GM12875 (cell line): ENCODE results near the gene NMNAT3.

Experiments
- H3K4me3 ChIP-seq: one replicate; pipeline ENCODE4 v1.5.1; 2011; ENCODE audit warnings: low read depth, low read length, control low read depth
- TF ChIP-seq, protein P1 (sequence below): IDR thresholded peaks from 2 replicates; pipeline ENCODE4 v1.5.1; 2011; ENCODE audit warnings: low read depth, mild to moderate bottlenecking, control low read depth, inconsistent platforms, low read length, moderate library complexity, borderline replicate concordance; ENCODE audit not compliant: insufficient read depth

NMNAT3 gene

DNA sequence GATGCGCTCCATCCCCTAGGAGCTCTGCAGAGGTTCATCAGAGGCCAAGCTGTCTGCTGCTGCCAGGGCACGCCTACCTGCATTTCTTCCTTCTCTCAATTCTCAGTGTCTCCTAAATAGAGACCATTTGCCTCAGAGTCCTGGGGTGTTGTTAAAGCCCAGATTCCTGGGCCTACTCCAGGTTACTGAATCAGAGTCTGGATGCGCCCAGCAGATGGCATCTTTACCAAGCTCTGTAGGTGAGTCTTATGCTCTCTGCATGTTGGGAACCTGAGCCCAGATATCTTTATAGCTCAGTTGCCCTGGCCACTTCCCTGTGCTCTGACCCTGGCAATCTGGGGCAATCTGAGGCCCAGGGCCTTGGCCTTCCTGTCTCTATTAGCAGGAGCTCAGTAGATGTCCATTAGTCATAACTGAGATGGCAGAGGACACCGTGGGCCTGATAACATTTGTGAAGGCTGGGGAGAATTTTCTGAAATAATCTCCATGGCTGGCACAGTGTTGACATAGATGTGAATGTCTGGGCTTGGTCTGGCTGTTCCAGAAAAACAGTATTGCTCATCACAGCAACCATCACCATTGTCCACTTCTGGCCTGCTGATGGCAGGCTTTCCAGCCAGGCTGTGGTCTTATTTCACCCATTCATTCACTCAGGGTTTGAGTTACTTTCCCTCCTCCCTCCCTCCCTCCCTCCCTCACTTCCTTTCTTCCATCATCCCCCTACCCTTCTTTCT, 125.0 kb downstream of the NMNAT3 start:
- H3K4me3 ChIP-seq = no peak overlapping the region
- TF ChIP-seq, protein P1, sequence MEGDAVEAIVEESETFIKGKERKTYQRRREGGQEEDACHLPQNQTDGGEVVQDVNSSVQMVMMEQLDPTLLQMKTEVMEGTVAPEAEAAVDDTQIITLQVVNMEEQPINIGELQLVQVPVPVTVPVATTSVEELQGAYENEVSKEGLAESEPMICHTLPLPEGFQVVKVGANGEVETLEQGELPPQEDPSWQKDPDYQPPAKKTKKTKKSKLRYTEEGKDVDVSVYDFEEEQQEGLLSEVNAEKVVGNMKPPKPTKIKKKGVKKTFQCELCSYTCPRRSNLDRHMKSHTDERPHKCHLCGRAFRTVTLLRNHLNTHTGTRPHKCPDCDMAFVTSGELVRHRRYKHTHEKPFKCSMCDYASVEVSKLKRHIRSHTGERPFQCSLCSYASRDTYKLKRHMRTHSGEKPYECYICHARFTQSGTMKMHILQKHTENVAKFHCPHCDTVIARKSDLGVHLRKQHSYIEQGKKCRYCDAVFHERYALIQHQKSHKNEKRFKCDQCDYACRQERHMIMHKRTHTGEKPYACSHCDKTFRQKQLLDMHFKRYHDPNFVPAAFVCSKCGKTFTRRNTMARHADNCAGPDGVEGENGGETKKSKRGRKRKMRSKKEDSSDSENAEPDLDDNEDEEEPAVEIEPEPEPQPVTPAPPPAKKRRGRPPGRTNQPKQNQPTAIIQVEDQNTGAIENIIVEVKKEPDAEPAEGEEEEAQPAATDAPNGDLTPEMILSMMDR = no peak

DNA sequence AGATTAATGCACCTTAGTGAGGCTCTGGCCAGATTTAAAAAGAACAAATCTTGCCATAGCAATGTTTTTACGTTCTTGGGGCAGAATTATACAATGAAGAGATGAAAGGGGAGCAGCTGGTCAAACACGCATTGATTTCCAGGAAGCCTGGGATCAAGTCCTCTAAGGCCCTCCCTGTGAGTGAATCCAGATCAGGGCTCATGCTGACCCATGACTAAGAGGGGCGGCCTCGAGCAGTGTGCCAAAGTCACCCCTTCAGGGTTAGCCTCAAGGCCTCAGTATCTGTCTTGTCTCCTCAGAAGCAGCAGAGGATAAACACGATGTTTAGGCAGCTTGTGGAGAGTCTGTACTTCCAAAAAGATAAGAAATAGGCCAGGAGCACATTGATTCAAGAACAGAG, 129.0 kb downstream of the NMNAT3 start:
- no peak overlapping the region for H3K4me3 ChIP-seq
- TF ChIP-seq, protein P1 = no peak

DNA sequence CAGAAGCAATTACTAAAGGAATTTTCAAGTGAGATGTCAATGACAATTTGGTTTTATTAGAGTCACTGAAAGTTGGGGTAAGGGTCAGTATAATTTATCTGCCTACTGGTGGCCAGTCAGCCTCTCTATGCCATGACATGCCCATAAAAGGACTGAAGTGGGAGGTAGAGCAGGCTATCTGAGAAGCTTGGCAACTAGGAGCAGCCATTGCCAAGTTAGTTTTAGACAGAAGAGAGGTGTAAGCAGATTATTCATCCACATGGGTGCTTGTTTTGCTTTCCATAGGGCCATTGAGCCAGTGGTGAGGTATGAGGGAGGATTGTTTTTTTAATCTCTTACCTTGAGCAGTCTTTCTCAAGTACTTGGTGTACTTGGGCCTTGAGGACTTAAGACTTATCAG, 130.1 kb downstream of the NMNAT3 start:
- no peak overlapping the region for H3K4me3 ChIP-seq
- TF ChIP-seq, protein P1 = no peak

DNA sequence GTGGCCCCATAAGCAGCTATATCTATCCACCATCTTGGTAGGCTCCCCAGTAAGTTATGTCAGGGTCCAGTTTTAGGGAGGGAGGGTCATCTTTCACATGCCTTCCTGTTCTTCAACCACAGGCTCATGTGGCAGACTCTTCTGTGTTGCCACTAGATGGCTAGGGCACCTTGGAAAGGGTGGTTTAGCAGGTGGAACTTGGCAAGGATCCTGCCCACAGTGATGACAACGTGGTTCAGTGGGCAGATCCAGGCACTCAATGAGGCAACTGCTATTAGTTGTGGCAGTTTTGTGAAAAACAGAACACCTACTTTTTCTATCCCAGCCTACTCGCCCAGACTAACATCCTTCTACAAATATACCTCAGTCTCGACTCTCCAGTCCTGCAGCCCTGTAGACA, 131.0 kb downstream of the NMNAT3 start:
- TF ChIP-seq, protein P1 = no peak
- no peak overlapping the region for H3K4me3 ChIP-seq

DNA sequence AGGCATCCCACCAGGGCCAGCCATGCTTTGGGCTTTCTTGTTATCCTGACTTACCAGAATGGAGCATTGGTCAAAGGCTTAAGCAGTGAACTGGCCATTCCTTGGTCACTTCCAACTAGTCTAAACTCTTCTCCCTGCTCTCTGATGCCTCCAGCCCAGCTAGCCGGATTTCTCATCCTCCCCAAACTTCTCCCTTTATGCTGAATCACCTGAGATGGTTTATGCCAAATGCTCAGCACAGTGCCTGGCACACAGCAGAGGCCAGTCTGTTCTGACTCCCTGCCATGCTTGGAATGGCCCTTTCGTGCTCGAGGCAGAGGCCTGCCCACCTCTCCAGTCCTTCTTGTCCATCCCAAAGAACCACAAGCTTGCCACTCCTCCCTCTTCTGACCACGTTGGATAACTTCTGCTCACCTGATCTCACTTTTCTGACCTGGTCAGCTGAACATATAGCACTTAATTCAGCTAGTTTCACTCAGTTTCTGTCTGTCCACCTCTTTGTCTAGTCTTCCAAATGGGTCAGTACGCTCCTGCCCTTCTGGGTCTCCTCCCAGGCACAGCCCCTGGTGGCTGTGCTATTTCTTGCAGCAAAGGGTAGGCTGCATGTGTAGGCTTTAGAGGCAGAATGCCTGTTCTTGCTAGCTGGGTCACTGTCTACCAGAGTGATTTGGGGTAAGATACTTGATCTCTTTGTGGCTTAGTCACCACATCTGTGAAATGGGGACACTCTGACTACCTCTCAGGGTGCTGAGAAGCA, 136.1 kb downstream of the NMNAT3 start:
- no peak overlapping the region for H3K4me3 ChIP-seq

DNA sequence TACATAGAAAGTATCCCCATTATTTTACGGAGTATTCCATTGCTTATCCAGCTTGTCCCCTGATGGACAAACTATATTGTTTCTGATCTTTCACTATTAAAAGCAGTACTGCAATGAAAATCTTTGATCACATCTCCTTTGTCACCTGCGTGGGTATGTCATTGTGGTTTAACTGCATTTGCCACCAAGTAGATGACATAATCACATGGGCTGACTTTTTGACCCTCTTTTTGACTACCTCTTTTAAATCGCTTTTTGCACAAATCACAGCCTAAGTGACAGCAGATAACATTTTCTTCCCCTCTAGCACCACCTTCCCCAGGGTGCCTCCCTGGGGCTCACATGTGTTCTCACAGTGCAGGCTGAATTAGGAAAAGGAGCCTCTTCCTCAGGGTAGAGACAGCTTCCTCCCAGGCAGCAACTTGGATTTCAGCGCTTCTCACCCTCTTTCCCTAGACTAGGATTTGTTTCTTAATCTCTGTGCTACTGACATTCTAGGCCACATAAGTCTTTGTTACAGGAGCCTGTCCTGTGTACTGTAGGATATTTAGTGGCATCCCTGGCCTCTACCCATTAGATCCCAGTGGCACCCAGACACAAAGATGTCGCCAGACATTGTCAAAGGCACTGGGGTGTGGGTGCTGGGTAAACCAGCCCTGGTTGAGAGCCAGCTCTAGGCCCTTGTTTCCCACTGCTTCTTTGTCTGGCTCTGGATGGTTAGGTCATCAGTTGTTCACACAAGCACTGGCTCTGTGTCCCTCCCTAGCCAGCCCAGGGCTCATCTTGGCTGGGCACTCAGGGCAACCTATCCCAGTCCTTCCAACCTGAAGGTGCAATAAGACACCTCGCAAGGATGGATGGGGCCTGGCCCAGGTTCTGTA, 136.9 kb downstream of the NMNAT3 start:
- TF ChIP-seq, protein P1 = no peak

More for the DNA sequence above, 136.1 kb downstream of the NMNAT3 start:
- TF ChIP-seq, protein P1 = peak; percentile 19; the same call in 1 of the 2 replicates

More for the DNA sequence above, 136.9 kb downstream of the NMNAT3 start:
- H3K4me3 ChIP-seq = no peak overlapping the region
